GM18498 (cell line): ENCODE data around the gene PA2G4.
"Not testable (repeated sequence)": the region's sequence is repeated elsewhere in the genome, so short reads cannot be mapped to it uniquely, and the experiment has no call there.

Experiments used
- ATAC-seq: cut with Tn5 transposase; IDR thresholded peaks from one replicate; pipeline ENCODE4 v1.9.1; 2021; ENCODE audit warnings: mild to moderate bottlenecking, moderate library complexity; ENCODE audit not compliant: unreplicated experiment

The PA2G4 gene

DNA sequence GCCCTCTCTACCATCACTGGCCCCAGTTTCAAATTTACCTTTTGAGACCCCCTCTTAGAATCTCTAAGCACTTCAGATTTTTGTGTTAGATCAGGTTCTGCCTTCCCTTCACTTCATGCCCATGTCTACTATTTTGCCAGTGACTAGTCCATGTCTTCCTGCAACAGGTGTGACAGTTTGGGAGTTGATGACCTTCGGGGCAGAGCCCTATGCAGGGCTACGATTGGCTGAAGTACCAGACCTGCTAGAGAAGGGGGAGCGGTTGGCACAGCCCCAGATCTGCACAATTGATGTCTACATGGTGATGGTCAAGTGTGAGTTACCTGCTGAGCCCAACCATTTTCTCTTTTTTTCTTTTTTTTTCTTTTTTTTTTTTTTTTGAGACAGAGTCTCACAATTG, 5.8 kb upstream of the PA2G4 start:
- ATAC-seq: no peak

DNA sequence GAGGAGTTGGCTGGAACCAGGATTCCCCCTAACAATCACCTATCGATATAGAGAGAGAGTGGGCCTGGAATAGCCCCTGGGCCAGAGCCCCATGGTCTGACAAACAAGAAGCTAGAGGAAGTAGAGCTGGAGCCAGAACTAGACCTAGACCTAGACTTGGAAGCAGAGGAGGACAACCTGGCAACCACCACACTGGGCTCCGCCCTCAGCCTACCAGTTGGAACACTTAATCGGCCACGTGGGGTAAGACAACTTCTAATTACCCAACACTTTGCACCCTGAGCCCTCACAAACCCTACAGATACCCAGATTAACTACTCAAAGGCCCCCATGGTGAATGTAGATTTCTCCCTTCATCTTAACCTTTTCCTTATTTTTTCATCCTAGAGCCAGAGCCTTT, 4.6 kb upstream of the PA2G4 start:
- ATAC-seq: no peak

DNA sequence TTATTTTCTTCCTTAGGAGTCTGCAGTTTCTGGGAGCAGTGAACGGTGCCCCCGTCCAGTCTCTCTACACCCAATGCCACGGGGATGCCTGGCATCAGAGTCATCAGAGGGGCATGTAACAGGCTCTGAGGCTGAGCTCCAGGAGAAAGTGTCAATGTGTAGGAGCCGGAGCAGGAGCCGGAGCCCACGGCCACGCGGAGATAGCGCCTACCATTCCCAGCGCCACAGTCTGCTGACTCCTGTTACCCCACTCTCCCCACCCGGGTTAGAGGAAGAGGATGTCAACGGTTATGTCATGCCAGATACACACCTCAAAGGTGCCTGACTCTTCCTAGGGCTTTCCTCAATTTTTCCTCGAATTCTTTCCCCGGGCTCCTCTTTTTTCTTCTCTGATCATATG, 3.3 kb upstream of the PA2G4 start:
- no peak for ATAC-seq

DNA sequence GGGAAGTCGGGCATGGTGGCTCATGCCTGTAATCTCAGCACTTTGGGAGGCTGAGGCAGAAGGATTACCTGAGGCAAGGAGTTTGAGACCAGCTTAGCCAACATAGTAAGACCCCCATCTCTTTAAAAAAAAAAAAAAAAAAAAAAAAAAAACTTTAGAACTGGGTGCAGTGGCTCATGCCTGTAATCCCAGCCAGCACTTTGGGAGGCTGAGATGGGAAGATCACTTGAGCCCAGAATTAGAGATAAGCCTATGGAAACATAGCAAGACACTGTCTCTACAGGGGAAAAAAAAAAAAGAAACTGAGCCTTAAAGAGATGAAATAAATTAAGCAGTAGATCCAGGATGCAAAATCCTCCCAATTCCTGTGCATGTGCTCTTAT, 1.7 kb upstream of the PA2G4 start:
- ATAC-seq: no peak

DNA sequence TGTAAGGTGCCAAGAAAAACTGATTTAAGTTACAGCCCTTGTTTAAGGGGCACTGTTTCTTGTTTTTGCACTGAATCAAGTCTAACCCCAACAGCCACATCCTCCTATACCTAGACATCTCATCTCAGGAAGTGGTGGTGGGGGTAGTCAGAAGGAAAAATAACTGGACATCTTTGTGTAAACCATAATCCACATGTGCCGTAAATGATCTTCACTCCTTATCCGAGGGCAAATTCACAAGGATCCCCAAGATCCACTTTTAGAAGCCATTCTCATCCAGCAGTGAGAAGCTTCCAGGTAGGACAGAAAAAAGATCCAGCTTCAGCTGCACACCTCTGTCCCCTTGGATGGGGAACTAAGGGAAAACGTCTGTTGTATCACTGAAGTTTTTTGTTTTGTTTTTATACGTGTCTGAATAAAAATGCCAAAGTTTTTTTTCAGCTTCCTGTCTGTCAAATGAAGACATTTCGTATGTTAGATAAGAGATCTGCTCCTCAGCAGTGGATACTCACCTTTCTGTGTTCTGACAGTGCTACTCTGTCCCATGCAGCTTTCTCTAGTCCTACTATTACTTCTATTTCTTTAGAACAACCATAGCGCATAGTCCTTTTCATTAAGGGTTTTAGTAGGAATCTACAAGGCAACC, 1.2 kb upstream of the PA2G4 start:
- no peak for ATAC-seq

DNA sequence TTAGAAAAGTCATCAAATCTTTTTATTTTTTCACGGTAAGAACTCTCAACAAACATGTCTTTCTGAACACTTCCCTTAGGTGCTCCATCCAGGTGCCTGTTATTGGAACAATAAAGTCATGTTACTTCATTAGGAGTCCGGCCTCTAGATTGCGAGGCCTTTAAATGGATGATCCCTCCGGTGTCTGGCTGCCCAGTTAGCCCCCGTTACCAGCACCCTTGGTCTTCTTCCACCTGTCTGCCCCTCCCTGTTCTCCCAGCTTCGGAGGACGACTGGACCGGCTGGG, 593 bp upstream of the PA2G4 start:
- ATAC-seq: no peak

DNA sequence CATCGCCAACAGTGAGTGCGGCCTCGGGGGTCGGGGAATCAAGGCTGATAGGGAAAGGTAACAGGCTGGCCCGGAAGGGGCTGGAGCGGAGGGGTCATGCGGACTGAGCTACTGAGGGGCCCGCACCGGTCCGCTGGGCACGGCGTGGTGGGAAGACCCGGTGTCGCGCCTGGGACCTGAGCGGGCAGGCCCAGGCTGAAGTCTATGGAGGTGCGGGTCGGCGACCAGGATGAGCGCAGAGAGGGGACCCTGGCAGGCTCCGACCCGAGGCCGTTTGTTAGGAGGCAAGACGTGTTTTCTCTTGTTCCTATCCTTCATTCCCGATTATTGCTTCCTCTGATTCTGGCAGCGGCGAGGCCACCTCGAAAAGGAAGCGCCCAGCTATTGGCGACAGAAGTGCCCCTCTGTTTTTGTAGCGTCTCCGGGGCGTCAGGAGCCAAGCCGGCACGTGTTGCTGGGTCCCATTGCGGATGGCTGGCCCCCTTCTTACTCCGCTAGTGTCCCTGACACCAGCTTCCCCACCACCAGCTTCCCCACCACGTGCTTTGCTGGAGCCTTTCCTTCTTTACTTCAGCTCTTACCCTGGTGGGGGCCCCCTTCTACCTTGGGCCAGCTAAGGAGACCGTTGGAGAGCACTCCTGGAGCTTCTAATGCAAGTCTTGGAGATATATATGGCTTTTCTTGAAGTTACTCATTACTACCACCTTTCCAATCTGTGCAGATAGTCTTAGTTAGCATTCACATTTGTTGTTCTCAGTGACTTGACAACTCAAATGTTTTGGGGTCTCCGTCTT, 653 bp downstream of the PA2G4 start:
- ATAC-seq: peak; percentile 13

DNA sequence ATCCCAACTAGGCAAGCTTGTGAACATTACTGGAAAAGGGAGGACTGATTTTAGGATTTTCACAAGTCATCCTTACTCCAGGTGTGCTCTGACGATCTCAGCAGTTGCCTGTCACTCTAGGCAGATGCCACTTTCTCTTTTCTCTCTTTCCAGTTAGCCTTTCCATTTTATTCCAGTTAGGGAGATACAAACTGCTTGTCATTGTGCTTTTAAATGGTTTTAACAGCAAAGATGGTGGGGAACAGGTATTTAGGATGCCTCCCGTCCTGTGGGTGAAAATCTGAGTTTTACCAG, 1.2 kb downstream of the PA2G4 start:
- no peak for ATAC-seq

DNA sequence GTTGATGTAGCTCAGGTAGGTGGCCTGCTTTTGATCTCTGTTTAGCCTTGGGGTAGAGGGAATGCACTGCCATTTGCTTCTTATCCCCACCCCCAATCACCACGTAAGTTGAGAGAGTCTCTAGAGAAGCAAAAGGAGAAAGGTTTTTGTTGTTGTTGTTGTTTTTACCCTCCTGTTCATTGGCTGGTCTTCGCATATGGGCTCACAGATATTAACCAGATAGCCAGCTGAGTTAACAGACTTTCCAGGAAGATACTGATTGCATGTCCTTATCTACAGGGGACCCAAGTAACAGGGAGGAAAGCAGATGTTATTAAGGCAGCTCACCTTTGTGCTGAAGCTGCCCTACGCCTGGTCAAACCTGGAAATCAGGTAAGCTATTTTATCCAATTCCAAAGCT, 2.9 kb downstream of the PA2G4 start:
- no peak for ATAC-seq

DNA sequence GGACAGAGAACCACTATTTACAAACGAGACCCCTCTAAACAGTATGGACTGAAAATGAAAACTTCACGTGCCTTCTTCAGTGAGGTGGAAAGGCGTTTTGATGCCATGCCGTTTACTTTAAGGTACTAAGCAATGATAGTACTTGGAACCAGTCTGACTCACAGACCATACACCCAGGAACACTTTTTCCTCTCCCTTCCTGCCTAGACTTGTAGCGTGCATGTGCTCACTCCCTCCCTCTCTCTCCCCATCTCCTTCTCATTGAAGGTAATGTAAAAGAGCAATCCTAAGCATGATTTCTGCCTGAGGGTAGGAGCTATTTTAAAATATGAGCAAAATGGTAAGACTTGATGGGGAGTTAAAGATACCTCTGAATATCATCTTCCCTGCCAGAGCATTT, 6.2 kb downstream of the PA2G4 start:
- ATAC-seq: no peak

DNA sequence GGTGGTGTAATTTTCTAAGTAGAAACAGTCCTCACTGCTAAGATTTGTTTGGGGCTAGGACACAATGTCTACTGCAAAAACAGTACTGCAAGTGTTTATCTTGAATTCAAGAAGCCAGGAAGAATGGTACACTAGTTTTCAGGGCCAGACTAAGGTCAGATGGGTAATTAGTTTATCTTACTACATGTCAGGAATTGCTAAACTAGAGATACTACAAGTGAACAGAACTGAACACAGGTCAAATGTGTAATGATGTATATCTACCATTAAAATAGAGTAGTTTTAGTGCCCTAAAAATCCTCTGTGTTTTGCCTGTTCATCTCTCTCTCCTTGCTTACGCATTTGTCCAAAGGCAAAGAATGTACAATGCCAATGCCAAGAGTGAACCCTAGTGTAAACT, 9.7 kb downstream of the PA2G4 start:
- no peak for ATAC-seq

DNA sequence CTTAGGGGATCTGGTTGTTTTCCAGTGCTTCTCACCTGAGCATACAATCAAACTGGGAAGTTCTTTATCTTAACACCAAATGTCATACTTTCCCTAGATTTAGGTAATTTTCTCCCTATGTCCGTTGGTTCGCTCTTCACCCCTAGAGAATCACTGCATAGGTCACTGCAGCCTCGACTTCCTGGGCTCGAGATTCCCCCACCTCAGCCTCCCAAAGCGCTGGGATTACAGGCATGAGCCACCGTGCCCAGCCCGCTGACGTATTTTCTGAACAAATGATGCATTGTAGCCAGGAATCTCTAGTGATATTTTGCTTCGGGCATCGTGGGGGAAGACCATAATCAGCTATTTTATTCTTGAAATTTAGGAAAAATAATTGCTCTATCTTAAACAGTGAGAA, 11.0 kb downstream of the PA2G4 start:
- ATAC-seq: no peak

DNA sequence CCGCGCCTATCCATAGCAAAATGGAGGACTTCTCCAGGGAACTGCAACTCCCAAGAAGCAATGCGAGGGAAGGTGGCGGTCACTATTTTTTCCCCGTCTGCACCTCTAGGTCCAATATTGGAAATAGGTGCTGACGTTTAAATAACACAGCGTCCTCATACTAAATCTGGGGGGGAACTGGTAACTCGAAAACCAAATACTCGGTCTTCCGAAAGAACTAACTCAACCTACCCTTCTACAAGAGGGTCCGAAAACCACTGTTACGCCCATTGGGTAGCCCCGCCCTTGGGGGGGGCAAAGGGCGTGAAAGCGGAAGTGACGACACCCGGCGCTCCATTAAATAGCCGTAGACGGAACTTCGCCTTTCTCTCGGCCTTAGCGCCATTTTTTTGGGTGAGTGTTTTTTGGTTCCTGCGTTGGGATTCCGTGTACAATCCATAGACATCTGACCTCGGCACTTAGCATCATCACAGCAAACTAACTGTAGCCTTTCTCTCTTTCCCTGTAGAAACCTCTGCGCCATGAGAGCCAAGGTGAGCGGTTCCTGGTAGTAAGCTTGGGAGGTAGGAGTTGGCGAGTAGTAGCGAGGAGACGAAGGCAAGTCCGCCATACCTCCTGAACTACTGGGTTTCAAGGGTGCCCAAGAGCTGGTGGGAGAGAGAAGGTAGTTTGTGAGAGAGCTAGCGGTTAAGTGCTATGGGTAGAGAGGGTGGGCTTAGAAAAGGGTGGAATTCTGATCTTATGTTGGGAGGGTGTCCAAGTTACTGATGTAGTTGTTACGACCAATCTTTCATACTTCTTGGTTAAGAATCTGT, 12.1 kb downstream of the PA2G4 start, which contains the start of gene RPL41:
Gene RPL41 (plus strand): TSS at position 367 of the 815 bp plus-strand sequence.
- peak; percentile 52 for ATAC-seq

DNA sequence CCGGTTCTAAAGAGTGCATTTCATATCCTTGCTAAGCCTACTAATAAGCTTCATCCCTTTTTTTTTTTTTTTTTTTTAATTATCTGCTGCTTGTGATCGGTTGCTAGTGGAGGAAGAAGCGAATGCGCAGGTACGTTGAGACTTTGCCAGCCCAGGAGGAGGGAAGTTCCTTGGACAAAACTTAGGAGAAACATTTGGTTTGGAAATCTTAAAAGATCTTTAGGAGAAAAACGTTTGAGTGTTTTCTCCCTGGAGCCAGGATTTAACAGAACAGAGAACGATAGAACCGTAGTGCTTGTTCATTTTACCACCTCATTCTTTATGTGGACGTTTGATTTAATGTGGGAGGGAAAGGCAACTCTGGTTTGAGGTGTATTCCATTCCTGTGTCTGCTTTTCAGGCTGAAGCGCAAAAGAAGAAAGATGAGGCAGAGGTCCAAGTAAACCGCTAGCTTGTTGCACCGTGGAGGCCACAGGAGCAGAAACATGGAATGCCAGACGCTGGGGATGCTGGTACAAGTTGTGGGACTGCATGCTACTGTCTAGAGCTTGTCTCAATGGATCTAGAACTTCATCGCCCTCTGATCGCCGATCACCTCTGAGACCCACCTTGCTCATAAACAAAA, 12.8 kb downstream of the PA2G4 start:
- not testable (repeated sequence) for ATAC-seq

DNA sequence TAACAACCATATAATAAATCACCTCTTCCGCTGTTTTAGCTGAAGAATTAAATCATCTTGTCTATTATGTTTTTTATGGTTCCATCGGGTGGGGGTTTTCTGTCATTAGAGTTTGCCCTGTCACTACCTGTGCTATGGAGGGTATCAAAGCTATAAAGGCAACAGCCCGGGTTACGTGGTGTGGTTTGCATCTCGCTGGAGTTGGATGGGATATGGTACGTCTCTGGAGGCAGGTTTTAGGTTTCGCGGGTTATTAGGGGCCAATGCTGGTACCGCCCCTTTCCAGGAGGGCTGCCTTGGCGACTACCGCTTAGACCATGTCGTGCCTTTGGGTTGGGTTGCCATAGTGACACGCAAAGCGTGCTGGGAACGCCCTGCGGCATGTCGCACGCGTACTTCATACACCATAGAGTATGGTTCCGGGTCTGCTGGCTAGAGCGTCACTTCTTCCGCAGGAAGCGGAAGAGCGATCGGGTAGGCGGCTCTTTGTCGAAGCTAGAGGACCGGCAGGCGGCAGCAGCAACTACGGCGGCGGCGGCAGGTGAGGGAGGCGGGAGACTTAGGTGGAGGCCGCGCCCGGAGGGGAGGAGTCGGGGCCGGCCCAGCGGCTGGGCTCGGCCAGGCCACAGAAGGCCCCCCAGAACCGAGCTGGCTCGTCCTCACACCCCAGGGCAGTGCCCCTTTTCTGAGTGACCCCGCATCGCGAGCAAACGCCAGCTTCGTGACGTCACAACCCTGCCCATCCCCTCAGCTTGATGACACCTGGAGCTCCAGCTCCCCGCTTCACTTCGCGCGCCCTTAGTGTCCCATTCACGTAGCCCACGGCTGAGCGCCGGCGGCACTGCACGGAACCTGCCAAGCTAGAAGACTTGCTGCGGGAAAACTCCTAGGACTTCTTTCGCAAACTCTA, 13.7 kb downstream of the PA2G4 start, which contains the start of gene ZC3H10:
Gene ZC3H10 (plus strand): TSS at position 489 of the 910 bp plus-strand sequence. CDS start 2,297 bp downstream, outside the sequence.
- peak; percentile 79 for ATAC-seq

DNA sequence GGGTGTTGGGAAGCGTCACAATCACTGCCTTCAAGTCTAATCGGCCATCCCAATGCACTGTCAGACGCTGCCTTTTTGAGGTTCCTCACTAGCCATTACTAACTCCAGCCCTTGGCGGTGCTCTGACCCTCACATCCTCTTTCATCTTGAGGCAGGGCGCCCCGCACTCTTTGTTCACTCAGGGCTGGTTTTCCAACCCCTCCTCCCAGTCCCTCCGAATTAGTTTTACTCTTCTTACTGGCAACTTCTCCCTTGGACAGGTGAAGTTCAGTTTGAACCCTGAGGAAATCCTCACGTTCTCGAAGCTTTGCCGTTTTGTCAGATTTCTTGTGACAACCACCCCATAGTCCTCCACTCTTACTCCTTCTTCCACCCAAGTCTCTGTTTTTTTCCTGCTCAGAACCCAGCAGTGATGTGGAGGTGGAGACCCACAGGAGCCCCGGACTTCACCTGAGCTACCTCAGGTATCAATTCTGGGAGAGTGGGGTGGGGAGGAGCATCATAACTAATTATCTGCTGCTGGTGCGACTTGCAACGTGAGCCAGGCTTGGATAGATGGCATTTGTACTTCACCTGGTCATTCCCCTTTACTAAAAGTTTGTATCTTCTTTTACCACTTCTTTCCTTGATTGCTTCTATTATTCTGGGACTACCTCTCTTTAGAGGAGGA, 14.5 kb downstream of the PA2G4 start:
- ATAC-seq: no peak

DNA sequence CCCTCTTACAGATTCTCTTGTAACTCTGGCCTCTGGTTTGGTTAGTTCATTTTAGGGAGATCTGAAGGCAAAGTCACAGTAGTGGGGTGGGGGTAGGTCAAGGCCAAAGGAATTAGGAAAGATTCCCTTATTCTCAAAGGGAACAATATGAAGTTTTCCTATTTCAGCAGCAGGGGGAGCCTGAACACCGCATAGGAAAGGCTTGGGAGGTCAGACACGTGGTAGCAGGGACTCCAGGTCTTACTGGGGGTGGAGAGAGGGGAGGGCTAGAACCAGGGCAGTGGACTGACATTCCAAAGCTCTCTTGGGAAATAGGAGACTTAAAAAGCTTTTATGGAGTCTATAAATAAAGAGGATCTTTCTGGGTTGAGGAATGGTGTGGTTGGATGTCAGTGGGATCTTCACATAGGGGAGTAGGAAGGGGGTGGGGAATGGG, 15.0 kb downstream of the PA2G4 start:
- no peak for ATAC-seq

DNA sequence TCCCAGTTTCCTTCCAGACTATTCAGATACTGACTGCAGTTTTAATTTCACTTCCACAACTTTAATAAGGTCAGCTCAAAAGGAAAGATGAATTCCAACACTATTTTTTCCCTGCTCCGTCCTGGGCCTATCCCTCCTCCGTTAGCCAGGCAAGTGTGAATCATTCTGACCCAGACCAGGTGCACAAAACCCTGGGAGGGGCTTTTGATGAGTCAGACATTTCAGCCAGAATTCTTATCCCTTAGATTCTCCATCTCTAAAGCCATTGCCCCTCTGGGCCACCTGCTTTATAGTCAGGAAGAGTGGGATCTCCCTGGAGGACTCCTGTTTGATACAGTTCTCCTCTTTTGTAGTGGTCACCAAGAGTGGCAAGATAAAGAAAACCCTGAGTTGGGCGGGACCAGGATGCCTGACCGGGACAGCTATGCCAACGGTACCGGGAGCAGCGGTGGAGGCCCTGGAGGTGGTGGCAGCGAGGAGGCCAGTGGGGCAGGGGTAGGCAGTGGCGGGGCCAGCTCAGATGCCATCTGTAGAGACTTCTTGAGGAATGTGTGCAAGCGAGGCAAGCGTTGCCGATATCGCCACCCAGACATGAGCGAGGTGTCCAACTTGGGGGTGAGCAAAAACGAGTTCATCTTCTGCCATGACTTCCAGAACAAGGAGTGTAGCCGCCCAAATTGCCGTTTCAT, 15.9 kb downstream of the PA2G4 start:
- no peak for ATAC-seq

DNA sequence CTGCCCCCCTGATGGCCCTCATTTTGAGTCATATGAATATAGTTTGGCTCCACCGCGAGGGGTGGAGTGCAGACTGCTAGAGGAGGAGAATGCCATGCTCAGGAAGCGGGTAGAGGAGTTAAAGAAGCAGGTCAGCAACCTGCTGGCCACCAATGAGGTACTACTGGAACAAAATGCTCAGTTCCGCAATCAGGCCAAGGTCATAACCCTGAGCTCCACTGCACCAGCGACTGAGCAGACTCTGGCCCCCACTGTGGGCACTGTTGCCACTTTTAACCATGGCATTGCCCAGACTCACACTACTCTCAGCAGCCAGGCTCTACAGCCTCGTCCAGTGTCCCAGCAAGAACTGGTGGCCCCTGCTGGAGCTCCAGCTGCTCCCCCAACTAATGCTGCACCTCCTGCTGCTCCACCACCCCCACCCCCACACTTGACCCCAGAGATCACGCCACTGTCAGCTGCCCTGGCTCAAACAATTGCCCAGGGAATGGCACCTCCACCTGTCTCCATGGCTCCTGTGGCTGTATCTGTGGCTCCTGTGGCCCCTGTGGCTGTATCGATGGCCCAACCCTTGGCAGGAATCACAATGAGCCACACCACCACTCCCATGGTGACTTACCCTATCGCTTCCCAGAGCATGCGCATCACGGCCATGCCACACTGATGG, 17.0 kb downstream of the PA2G4 start:
- ATAC-seq: no peak
